Esophagus muscularis mucosa (tissue), 4 donors: ENCODE measurements around the gene DHX35.

Source experiments
- CTCF ChIP-seq, 3 experiments: fragments of 200-600 bp in 2 of 3; fragments of 450-650 bp in 1 of 3; sonication (generic) in 2 of 3; IDR thresholded peaks; one replicate each; pipeline ENCODE4 v1.5.1; 2017 to 2019; ENCODE audit warnings: antibody characterized with exemption in 3 of 3, mild to moderate bottlenecking in 2 of 3, moderate library complexity in 1 of 3
- EP300 ChIP-seq: sonication (generic); formaldehyde crosslinking; IDR thresholded peaks from one replicate; pipeline ENCODE4 v1.6.1; 2017; ENCODE audit warnings: antibody characterized with exemption
- POLR2A ChIP-seq: fragments of 450-650 bp; IDR thresholded peaks from one replicate; pipeline ENCODE4 v1.6.1; 2017; ENCODE audit warnings: antibody characterized with exemption, moderate library complexity, mild to moderate bottlenecking, low read depth
- POLR2AphosphoS5 ChIP-seq, 2 donors: sonication (generic); formaldehyde crosslinking; IDR thresholded peaks; one replicate each; pipeline ENCODE4 v1.6.1; 2017; ENCODE audit warnings: antibody characterized with exemption in 2 of 2

GRCh38 chr20:39009348-39009747, 47.2 kb downstream of the DHX35 start:
- TF ChIP-seq POLR2A, result no peak
- TF ChIP-seq CTCF (IDR thresholded peaks at IDR 0.05), result no peak
- no peak for TF ChIP-seq POLR2AphosphoS5 (IDR thresholded peaks at IDR 0.05)
- TF ChIP-seq EP300, result no peak
